ENCODE results near the gene TET3. TPM values are rescaled to one million over a fixed set of nuclear protein-coding genes. Genes with fewer than 3 reads are reported as not detected.

The TET3 gene
- total and polyA plus RNA-seq, 2 donors (not counting 3 experiments of a cell fraction or from before 2014, with no cell fraction given) = 3.4 to 15.6 TPM

DNA sequence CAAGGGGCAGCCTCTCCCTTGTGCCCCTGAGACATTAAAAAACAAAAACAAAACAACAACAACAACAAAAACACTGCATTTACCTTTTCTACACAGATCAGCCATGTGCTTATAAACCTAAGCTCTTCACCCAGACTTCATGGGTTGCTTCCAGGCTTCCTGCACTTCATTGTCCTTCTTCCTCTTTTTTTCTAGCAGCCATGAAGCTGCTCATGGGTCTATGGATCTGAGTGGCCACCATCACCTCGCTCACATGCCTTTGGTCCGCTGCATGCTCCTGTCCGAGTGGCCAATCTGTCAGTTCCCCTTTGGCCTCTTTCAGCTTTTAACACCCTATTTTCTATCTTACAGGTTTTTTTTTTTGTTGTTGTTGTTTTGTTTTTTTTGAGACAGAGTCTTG is 9.0 kb upstream of the TET3 start:
- CTCF ChIA-PET = interaction anchor here (0.7 to 1.0 kb wide), 2 partner anchors 11 to 148 kb away, joined by 3 read pairs; no protein-coding TSS in a partner anchor

More for the DNA sequence above, 9.0 kb upstream of the TET3 start:
- H3K4me1 ChIP-seq (ENCODE audit: control insufficient read depth, extremely low read depth, insufficient read depth, low read length) = peaks cover 14% of the 10 kb centered on the region
- H3K27ac ChIP-seq (ENCODE audit: insufficient read depth, low read depth, low read length) = no peak overlapping the region
- no peaks in the 10 kb centered on the region for H3K9me3 ChIP-seq (replicated peaks; ENCODE audit: control insufficient read depth, insufficient read depth, low read length)
- intact Hi-C loops (cut with micrococcal nuclease) (no loop called here), dilution Hi-C loops (cut with MboI; ENCODE audit: extremely low pct_ligation_motif_present, low sequenced_read_pairs) (no loop called here)
- no peak for DNase-seq (ENCODE audit: low read depth, low spot score)
- H3K4me2 ChIP-seq (ENCODE audit: insufficient read depth, low read length) = no peak overlapping the region
- no peak for FAIRE-seq
- TF ChIP-seq POLR2AphosphoS5 (IDR thresholded peaks at IDR 0.05; ENCODE audit: insufficient read depth, low read depth, low read length) (no peak), POLR2A (IDR thresholded peaks at IDR 0.05; ENCODE audit: low read depth, low read length) (no peak), MAX (IDR thresholded peaks at IDR 0.05; ENCODE audit: insufficient read depth, insufficient read length) (no peak), GATA2 (IDR thresholded peaks at IDR 0.05; ENCODE audit: insufficient read depth, insufficient read length, low read depth, low read length) (no peak), MYC (IDR thresholded peaks at IDR 0.05; ENCODE audit: low read depth, low read length) (no peak), FOS (IDR thresholded peaks at IDR 0.05; ENCODE audit: borderline replicate concordance, insufficient read depth, low read length) (no peak), EZH2 (IDR thresholded peaks at IDR 0.05; ENCODE audit: borderline replicate concordance, low read depth, low read length, severe bottlenecking) (no peak), CTCF (IDR thresholded peaks at IDR 0.05; ENCODE audit: extremely low read depth in 1 of 2, insufficient read depth in 1 of 2, low read depth in 1 of 2, low read length in 2 of 2) (no peak), JUN (IDR thresholded peaks at IDR 0.05; ENCODE audit: borderline replicate concordance, insufficient read depth, insufficient read length, low read depth) (no peak)
- no TSS peak for BruUV-seq (replicated peaks)
- no peaks in the 10 kb centered on the region for H3K36me3 ChIP-seq (ENCODE audit: control insufficient read depth in 2 of 2, extremely low read depth in 1 of 2, insufficient read depth in 2 of 2, low read length in 2 of 2)
- H4K20me1 ChIP-seq (replicated peaks; ENCODE audit: control insufficient read depth, extremely low read depth, insufficient read depth, low read length) = no peaks in the 10 kb centered on the region
- no peak overlapping the region for H3K4me3 ChIP-seq (replicated peaks in 1 of 3; ENCODE audit: insufficient read depth in 1 of 3, low read depth in 1 of 3, low read length in 3 of 3)
- no peaks in the 10 kb centered on the region for H3K9me1 ChIP-seq (replicated peaks; ENCODE audit: control insufficient read depth, extremely low read depth, insufficient read depth, low read length)
- H3K79me2 ChIP-seq (ENCODE audit: control insufficient read depth, insufficient read depth, low read length) = no peaks in the 10 kb centered on the region
- POLR2A ChIA-PET = no interaction called here
- H2AFZ ChIP-seq (ENCODE audit: low read depth, low read length) = no peak overlapping the region
- no peaks in the 10 kb centered on the region for H3K27me3 ChIP-seq (ENCODE audit: control insufficient read depth in 2 of 2, insufficient read depth in 2 of 2, low read length in 2 of 2)
- no peak overlapping the region for H3K9ac ChIP-seq (replicated peaks; ENCODE audit: extremely low read depth, insufficient read depth, low read length)

All from endothelial cell of umbilical vein (primary cell).